OCI-LY3 (cell line): ENCODE results near the gene BATF.

Source experiments
- H2AFZ ChIP-seq: fragments of 200-600, 300-600 bp; shearing (Covaris generic); 2 replicates; pipeline ENCODE4 v1.6.0; 2014; ENCODE audit warnings: antibody characterized with exemption, low read depth, low read length
- H3K27ac ChIP-seq: fragments of 200-600, 300-600 bp; sonication (generic); 2 replicates; pipeline ENCODE4 v1.5.1; 2014; ENCODE audit warnings: mild to moderate bottlenecking, low read length, moderate library complexity, mixed read lengths
- H3K27me3 ChIP-seq: fragments of 200-600, 300-600 bp; sonication (generic); 2 replicates; pipeline ENCODE4 v1.6.1; 2014; ENCODE audit warnings: low read depth, low read length, mixed read lengths
- H3K36me3 ChIP-seq: fragments of 200-600, 300-600 bp; sonication (generic); replicated peaks from 2 replicates; pipeline ENCODE3; 2014; ENCODE audit warnings: low read depth, low read length, mixed read lengths
- H3K4me1 ChIP-seq: fragments of 300-600, 200-600 bp; sonication (generic); 2 replicates; pipeline ENCODE4 v1.6.1; 2014; ENCODE audit warnings: low read length, mixed read lengths
- H3K4me2 ChIP-seq: fragments of 200-600, 300-600 bp; sonication (generic); 2 replicates; pipeline ENCODE4 v1.6.1; 2014; ENCODE audit warnings: low read length, mixed read lengths
- H3K4me3 ChIP-seq: fragments of 300-600, 200-600 bp; sonication (generic); 2 replicates; pipeline ENCODE4 v1.5.1; 2014; ENCODE audit warnings: antibody characterized with exemption, mild to moderate bottlenecking, low read length, moderate library complexity
- H3K79me2 ChIP-seq: fragments of 300-600, 200-600 bp; shearing (Covaris generic); 2 replicates; pipeline ENCODE4 v1.6.1; 2014; ENCODE audit warnings: mild to moderate bottlenecking, low read length, mixed read lengths
- H3K9ac ChIP-seq: fragments of 300-600, 200-600 bp; shearing (Covaris generic); 2 replicates; pipeline ENCODE4 v1.6.0; 2014; ENCODE audit warnings: mild to moderate bottlenecking, low read length, moderate library complexity
- H3K9me3 ChIP-seq: fragments of 200-600, 300-600 bp; shearing (Covaris generic); 2 replicates; pipeline ENCODE4 v1.6.1; 2014; ENCODE audit warnings: low read length, mixed read lengths; ENCODE audit not compliant: insufficient read depth
- H4K20me1 ChIP-seq: fragments of 200-600, 300-600 bp; sonication (generic); 2 replicates; pipeline ENCODE4 v1.6.1; 2016; ENCODE audit warnings: low read length, mixed read lengths; ENCODE audit not compliant: insufficient read depth
- EZH2phosphoT487 ChIP-seq: fragments of 200-600 bp; shearing (Covaris generic); IDR thresholded peaks from 2 replicates; pipeline ENCODE4 v1.6.1; 2018; ENCODE audit warnings: antibody characterized with exemption, mixed run types, low read depth
- TF ChIP-seq, protein P1 (sequence below): fragments of 200-600, 300-600 bp; sonication (generic); IDR thresholded peaks from 2 replicates; pipeline ENCODE4 v1.5.1; 2014; ENCODE audit warnings: antibody characterized with exemption, low read length, low read depth

Gene BATF

GRCh38 chr14:75551021-75551420 is 28.8 kb downstream of the BATF start:
- peak overlapping the region; percentile 99 for H3K27ac ChIP-seq
- no peaks in the 10 kb centered on the region for H3K27me3 ChIP-seq
- peaks cover 44% of the 10 kb centered on the region for H3K79me2 ChIP-seq
- H4K20me1 ChIP-seq = no peaks in the 10 kb centered on the region
- peaks cover 86% of the 10 kb centered on the region for H3K4me1 ChIP-seq
- no peak overlapping the region for H3K4me3 ChIP-seq
- no peaks in the 10 kb centered on the region for H3K9me3 ChIP-seq
- no peak overlapping the region for H3K4me2 ChIP-seq
- no peak overlapping the region for H2AFZ ChIP-seq
- peaks cover 61% of the 10 kb centered on the region for H3K36me3 ChIP-seq
- H3K9ac ChIP-seq = peak overlapping the region; percentile 97; the same call in 1 of the 2 replicates
- no peak for TF ChIP-seq EZH2phosphoT487
- TF ChIP-seq, protein P1, sequence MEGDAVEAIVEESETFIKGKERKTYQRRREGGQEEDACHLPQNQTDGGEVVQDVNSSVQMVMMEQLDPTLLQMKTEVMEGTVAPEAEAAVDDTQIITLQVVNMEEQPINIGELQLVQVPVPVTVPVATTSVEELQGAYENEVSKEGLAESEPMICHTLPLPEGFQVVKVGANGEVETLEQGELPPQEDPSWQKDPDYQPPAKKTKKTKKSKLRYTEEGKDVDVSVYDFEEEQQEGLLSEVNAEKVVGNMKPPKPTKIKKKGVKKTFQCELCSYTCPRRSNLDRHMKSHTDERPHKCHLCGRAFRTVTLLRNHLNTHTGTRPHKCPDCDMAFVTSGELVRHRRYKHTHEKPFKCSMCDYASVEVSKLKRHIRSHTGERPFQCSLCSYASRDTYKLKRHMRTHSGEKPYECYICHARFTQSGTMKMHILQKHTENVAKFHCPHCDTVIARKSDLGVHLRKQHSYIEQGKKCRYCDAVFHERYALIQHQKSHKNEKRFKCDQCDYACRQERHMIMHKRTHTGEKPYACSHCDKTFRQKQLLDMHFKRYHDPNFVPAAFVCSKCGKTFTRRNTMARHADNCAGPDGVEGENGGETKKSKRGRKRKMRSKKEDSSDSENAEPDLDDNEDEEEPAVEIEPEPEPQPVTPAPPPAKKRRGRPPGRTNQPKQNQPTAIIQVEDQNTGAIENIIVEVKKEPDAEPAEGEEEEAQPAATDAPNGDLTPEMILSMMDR = no peak

GRCh38 chr14:75553157-75553556 is 30.9 kb downstream of the BATF start:
- H3K36me3 ChIP-seq = peaks cover 60% of the 10 kb centered on the region
- peak overlapping the region; percentile 99 for H3K27ac ChIP-seq
- peaks cover 65% of the 10 kb centered on the region for H3K4me1 ChIP-seq
- H4K20me1 ChIP-seq = no peaks in the 10 kb centered on the region
- no peak overlapping the region for H2AFZ ChIP-seq
- H3K27me3 ChIP-seq = no peaks in the 10 kb centered on the region
- no peaks in the 10 kb centered on the region for H3K9me3 ChIP-seq
- peaks cover 23% of the 10 kb centered on the region for H3K79me2 ChIP-seq
- TF ChIP-seq EZH2phosphoT487 = no peak
- TF ChIP-seq, protein P1 = no peak
- H3K4me3 ChIP-seq = no peak overlapping the region
- H3K4me2 ChIP-seq = no peak overlapping the region
- H3K9ac ChIP-seq = peak overlapping the region; percentile 32; the same call in 1 of the 2 replicates

GRCh38 chr14:75553761-75554364 is 31.6 kb downstream of the BATF start:
- H3K9me3 ChIP-seq = no peaks in the 10 kb centered on the region
- H3K4me3 ChIP-seq = no peak overlapping the region
- H2AFZ ChIP-seq = no peak overlapping the region
- no peaks in the 10 kb centered on the region for H3K27me3 ChIP-seq
- H3K27ac ChIP-seq = peak overlapping the region; percentile 4; the same call in 1 of the 2 replicates
- no peaks in the 10 kb centered on the region for H4K20me1 ChIP-seq
- peaks cover 58% of the 10 kb centered on the region for H3K36me3 ChIP-seq
- TF ChIP-seq EZH2phosphoT487 = no peak
- TF ChIP-seq, protein P1 = no peak
- no peak overlapping the region for H3K9ac ChIP-seq
- peaks cover 64% of the 10 kb centered on the region for H3K4me1 ChIP-seq
- H3K4me2 ChIP-seq = no peak overlapping the region
- H3K79me2 ChIP-seq = peaks cover 22% of the 10 kb centered on the region

DNA sequence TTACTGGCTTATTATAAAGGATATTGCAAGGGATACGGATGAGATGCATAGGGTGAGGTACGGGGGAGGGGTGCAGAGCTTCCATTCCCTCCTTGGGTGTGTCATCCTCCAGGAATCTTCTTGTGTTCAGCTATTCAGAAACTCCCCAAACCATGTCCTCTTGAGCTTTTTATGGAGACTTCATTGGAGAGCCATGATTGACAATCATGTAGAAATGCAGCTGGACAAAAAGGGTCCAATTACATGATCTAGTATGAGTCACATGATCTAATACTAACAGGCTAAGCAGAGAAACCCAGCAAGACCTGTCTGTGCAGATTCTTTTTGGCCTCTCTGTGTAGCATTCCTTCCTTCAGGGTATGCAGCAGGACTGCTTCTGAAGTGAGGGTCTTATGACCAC is 32.2 kb downstream of the BATF start:
- no peak overlapping the region for H2AFZ ChIP-seq
- peaks cover 57% of the 10 kb centered on the region for H3K36me3 ChIP-seq
- peaks cover 64% of the 10 kb centered on the region for H3K4me1 ChIP-seq
- no peak overlapping the region for H3K27ac ChIP-seq
- no peaks in the 10 kb centered on the region for H3K9me3 ChIP-seq
- H4K20me1 ChIP-seq = no peaks in the 10 kb centered on the region
- no peak overlapping the region for H3K4me2 ChIP-seq
- H3K4me3 ChIP-seq = no peak overlapping the region
- peaks cover 25% of the 10 kb centered on the region for H3K79me2 ChIP-seq
- H3K9ac ChIP-seq = no peak overlapping the region
- no peak for TF ChIP-seq EZH2phosphoT487
- TF ChIP-seq, protein P1 = no peak
- no peaks in the 10 kb centered on the region for H3K27me3 ChIP-seq
